RWPE1 (cell line): ENCODE measurements around the gene WNT8B.

Experiments
- CTCF ChIA-PET: fragments of 350-600 bp; sonication (Branson Sonifier 250); formaldehyde crosslinking; extraction: SDS; loops from one replicate; lab custom pipeline; 2021; lab: Yijun Ruan, JAX
- POLR2A ChIA-PET: fragments of 400-600 bp; formaldehyde crosslinking; extraction: SDS; loops from one replicate; lab custom pipeline; 2020; ENCODE audit warnings: antibody characterized with exemption; ENCODE audit not compliant: low non-redundant PET; lab: Yijun Ruan, JAX
- DNase-seq: peaks from one replicate; pipeline ENCODE4 v3.0.0; 2012; ENCODE audit warnings: low spot score
- H3K27ac ChIP-seq: fragments of 450-650 bp; 2 replicates; pipeline ENCODE4 v1.5.1; 2017
- TF ChIP-seq, protein P1 (sequence below): fragments of 450-650 bp; conservative IDR thresholded peaks from 2 replicates; pipeline ENCODE4 v1.5.1; 2017; ENCODE audit warnings: low read depth, mild to moderate bottlenecking

The WNT8B gene

GRCh38 chr10:100468322-100468721 lies 5.5 kb downstream of the WNT8B start:
- POLR2A ChIA-PET: no interaction called here
- TF ChIP-seq, protein P1, sequence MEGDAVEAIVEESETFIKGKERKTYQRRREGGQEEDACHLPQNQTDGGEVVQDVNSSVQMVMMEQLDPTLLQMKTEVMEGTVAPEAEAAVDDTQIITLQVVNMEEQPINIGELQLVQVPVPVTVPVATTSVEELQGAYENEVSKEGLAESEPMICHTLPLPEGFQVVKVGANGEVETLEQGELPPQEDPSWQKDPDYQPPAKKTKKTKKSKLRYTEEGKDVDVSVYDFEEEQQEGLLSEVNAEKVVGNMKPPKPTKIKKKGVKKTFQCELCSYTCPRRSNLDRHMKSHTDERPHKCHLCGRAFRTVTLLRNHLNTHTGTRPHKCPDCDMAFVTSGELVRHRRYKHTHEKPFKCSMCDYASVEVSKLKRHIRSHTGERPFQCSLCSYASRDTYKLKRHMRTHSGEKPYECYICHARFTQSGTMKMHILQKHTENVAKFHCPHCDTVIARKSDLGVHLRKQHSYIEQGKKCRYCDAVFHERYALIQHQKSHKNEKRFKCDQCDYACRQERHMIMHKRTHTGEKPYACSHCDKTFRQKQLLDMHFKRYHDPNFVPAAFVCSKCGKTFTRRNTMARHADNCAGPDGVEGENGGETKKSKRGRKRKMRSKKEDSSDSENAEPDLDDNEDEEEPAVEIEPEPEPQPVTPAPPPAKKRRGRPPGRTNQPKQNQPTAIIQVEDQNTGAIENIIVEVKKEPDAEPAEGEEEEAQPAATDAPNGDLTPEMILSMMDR: no peak
- CTCF ChIA-PET: interaction anchor here (2.2 kb wide), 1 partner anchor 15 kb away, joined by 12 read pairs; no protein-coding TSS in a partner anchor
- no peak for DNase-seq
- no peak overlapping the region for H3K27ac ChIP-seq

GRCh38 chr10:100468978-100469377 lies 6.2 kb downstream of the WNT8B start:
- no peak overlapping the region for H3K27ac ChIP-seq
- POLR2A ChIA-PET: no interaction called here
- DNase-seq: no peak
- TF ChIP-seq, protein P1: no peak
- CTCF ChIA-PET: interaction anchor here (2.2 kb wide), 1 partner anchor 14 kb away, joined by 12 read pairs; no protein-coding TSS in a partner anchor

- no peak overlapping the region for H3K27ac ChIP-seq
- ChIA-PET CTCF (interaction anchor here (2.2 kb wide), 1 partner anchor 13 kb away, joined by 12 read pairs; no protein-coding TSS in a partner anchor), POLR2A (no interaction called here)
- TF ChIP-seq, protein P1: no peak
- no peak for DNase-seq
Measured at GRCh38 chr10:100469756-100470155, 6.9 kb downstream of the WNT8B start.

DNA sequence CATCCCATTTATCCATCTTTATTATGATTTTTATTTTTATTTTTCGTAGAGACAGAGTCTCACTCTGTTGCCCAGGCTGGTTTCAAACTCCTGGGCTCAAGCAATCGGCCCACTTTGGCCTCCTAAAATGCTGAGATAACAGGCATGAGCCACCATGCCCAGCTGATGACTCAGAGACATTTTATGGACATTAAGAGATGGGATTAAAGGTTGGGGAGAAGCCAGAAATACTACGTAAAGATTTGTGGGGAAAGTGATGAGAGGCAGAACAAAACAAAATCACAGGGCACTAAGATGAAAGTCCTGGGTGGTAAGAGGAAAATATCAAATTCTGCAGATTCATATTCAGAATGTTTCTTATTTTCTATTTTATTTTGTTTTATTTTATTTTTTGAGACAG lies 7.6 kb downstream of the WNT8B start:
- TF ChIP-seq, protein P1: no peak
- POLR2A ChIA-PET: no interaction called here
- no peak overlapping the region for H3K27ac ChIP-seq
- DNase-seq: peak; percentile 25
- CTCF ChIA-PET: interaction anchor here (0.7 kb wide), 1 partner anchor 48 kb away, joined by 3 read pairs; no protein-coding TSS in a partner anchor

DNA sequence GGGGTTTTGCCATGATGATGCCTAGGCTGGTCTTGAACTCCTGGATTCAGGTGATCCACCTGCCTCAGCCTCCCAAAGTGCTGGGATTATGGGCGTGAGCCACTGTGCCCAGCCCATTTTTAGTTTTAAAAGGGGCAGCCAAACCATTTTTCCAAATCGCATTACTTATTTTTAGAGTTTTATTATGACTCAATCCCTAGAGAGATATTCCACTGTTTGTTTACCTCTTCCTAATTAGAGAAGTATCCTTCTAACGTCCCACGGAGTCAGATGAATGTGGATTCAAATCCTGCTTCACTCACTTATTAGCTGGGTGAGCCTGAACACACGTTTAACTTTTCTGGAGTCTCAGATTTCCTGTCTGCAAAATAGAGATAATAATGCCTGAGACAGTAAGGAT lies 15.2 kb downstream of the WNT8B start:
- POLR2A ChIA-PET: no interaction called here
- TF ChIP-seq, protein P1: no peak

DNA sequence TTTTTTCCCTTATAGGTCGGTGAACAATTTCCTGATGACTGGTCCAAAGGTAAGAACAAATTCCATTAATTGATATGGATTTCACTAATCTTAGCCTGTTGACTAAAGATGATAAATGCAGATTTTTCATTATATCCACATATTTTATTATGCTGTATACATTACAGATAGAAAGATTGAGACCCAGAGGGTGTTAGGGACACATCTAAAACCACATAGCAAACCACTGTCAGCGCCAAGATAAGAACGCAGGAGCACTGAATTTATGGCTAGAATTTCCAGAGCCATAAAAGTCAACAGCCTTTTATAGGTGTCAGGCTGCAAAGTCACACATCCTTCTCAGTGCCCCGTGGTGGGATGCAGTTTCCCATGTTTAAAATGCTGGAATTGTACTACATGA lies 16.2 kb downstream of the WNT8B start:
- DNase-seq: no peak
- ChIA-PET POLR2A (no interaction called here), CTCF (interaction anchor here (0.5 to 6.2 kb wide), 2 partner anchors 30 to 376 kb away, joined by 3 to 38 read pairs; no protein-coding TSS in a partner anchor)
- TF ChIP-seq, protein P1: no peak
- H3K27ac ChIP-seq: no peak overlapping the region

More for the DNA sequence above, 15.2 kb downstream of the WNT8B start:
- DNase-seq: no peak
- CTCF ChIA-PET: interaction anchor here (0.6 to 6.2 kb wide), 2 partner anchors 31 to 144 kb away, joined by 4 to 38 read pairs; no protein-coding TSS in a partner anchor
- no peak overlapping the region for H3K27ac ChIP-seq
